Measurements from ENCODE around the gene TALDO1.

Gene TALDO1

DNA sequence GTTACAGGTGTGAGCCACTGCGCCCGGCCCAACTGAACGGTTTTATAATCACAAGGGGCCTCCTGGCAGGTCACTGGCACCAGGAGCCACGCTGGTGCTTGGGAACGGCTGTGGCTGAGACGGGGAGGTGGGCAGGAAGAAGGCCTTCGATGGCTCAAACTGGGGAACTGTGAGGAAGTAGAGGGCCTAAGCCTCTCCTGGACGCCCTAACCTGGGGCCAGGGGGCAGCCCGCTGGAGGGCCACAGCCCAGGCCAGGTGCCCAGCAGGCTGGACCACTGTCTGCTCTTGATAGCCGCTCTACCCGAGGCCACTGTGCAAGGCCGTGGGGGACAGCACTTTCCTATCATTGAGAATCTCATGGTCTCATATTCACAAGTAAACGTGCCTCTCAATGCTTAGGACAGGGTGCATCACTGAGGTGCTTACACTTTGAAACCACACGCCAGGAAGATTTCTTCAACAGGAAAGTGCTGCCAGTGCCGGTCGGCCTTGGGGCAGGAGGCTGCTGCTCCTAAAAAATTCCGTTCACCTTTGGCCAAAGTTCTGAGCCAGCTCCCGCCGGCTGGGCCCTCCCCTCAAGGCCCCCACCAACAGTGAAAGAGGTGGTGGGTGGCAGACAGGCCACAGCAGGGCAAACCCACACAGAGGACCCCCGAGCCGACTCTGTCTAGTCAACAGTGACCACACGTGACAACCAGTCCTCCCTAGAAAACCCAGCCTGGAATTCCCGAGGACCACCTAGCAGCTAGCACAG lies 22.8 kb downstream of the TALDO1 start:
- no peak for DNase-seq (ENCODE audit: low read depth in 3 of 3)

DNA sequence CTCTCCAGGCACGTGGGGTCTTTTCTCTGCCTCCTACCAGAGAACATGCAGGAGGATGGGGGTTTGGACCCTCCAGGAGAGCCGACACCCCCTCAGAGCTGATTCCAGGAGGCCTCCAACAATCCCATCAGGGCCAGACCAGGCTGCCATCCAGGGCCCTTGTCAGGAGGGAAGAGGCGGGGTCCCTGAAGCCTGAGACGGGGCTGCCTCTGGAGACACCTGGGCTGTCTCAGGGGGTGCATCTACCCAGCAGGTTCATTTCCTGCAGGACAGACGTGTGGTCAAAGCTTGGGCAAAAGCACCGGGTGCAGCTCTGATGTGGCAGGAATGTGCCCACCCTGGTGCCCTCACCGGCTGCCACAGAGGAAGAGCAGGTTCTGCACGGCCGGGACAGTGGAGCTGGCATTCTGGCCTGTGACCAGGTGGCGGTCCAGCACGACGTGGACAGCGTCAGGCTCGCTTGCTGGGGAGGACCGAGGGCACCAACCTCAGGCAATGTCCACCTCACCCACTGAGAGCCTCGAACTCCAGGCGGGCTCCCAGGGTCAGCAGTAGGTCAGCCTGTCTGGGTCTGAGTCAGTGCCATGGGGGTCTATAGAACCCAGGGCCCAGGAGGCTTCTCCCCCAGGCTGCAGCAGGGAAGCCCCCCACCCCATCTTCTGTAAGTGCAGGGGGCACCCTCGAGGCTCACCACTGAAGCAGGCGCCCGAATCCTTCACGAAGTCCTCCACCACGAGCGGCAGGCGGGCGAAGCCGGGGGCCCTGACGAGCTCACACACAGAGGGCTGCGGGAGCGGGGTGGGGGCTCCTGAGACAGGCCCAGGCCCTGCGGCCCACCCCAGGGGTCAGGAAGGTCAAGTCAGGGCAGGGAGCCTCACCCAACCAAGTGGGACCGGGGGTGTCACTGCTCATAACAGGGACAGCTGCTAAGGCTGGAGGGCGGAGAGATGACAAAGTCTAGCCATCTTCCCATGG lies 23.7 kb downstream of the TALDO1 start:
- DNase-seq (ENCODE audit: low read depth in 3 of 3), result no peak

GRCh38 chr11:771617-772204 lies 24.4 kb downstream of the TALDO1 start:
- no peak for DNase-seq (ENCODE audit: low read depth in 3 of 3)

DNA sequence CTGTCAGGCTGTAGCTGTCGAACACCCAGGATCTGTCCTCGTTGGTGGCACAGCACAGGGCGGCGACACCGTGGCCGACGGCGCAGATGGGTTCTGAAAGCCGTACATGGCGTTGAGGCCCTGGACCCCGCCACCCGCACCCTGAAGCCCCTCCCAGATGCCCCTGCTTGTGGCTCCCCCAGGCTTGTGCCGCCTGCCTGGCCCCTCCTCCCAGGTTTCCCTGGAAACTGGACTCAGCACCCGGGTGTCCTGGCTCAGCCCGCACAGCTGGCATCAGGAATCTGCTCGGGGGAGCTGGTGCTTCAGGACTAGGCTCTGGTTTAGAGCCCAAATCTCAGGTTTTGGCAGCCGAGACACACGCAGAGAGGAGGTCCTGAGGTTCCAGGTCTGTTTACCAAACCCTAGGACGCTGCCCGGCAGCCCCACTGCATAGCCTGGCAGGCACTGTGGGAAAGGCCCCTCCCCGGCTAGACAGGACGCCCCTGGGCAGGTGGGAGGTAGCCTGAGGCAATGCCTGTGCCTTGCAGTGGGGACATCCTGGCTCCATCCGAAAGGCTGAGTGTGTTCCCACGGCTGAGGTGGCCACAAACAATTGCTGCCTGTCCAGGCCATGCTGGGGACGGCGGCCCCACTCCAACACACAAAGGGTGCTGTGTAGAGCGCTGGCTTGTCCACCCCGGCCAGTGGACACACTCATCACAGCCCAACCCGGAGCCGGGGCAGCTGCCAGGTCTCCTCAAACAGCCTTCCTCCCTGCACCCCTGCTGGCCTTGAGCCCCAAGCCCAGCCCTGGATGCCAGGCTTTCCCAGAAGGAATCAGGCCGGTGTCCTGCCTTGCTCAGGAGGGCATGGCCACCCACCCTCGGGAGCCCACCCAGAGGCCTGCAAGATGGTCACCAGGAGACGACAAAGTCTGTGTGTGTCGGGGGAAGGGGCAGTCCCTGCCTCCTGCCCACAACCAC lies 25.4 kb downstream of the TALDO1 start:
- no peak for DNase-seq (ENCODE audit: low read depth in 3 of 3)

GRCh38 chr11:773425-773824 lies 26.2 kb downstream of the TALDO1 start:
- no peak for DNase-seq (ENCODE audit: low read depth in 3 of 3)

DNA sequence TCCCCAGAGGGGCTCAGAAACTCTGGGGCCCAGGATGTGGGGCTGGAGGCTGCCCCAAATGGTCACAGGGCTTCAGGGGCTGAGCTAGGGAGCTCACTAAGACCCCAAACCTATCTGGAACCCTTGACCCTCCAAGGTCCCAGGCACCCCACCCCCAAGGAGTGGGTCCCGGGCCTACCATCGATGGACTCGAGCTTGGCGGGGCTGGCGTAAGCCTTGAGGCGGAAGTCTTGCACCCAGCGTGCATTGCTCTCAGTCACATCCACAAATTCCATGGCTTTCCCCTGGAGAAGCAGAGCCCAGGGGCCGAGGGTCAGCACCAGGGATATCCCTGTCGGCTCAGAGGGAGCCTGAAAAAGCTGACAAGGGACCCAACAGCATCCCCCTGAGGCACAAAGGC lies 26.6 kb downstream of the TALDO1 start:
- no peak for DNase-seq (ENCODE audit: low read depth in 3 of 3)

DNA sequence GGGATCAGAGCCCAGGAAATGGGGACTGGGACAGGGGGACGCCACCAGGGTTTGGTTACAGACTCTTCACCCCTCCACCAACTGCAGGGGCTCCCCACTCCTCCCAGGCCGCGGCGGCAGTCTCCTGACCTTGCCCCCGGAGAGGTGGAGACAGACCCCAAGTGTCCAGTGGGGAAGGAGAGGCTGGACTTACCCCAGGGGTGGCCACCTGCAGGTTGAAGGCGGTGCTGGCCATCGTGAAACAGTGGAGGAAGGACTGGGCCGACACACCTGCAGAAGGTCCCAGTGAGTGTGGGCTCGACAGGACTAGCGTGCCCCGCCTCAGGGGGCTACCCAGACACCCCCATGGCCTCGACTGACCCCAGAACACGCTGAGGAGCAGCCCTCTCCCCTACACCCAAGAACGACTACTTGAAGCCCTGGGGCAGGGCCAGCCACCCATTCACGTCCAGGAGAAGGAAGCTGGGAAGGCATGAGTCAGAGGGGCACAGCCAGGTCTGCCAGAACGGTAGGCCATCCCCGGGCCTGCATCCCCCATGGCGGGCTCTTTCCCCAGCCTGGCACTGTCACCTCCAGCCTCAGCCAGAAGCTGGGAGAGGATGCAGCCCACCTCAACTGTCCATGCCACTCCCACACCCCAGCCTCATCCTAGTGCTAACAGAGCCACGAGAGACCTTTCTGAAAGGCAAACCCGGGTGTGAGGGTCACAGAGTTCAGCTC lies 27.8 kb downstream of the TALDO1 start:
- DNase-seq (ENCODE audit: low read depth in 3 of 3), result no peak

DNA sequence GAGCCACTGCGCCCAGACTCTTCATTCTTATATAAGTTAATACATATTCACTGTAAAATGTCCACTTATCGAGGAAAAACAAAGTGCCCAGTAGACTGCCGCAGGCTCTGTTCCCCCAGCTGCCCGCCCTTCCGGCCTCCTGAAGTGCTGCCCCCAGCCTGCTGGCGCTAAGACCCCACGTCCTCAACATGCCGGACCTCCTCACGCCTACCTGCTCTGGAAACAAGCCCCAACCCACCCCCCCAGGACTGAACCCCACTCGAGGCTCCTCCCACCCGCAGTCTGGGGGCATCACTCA lies 28.9 kb downstream of the TALDO1 start:
- no peak for DNase-seq (ENCODE audit: low read depth in 3 of 3)

DNA sequence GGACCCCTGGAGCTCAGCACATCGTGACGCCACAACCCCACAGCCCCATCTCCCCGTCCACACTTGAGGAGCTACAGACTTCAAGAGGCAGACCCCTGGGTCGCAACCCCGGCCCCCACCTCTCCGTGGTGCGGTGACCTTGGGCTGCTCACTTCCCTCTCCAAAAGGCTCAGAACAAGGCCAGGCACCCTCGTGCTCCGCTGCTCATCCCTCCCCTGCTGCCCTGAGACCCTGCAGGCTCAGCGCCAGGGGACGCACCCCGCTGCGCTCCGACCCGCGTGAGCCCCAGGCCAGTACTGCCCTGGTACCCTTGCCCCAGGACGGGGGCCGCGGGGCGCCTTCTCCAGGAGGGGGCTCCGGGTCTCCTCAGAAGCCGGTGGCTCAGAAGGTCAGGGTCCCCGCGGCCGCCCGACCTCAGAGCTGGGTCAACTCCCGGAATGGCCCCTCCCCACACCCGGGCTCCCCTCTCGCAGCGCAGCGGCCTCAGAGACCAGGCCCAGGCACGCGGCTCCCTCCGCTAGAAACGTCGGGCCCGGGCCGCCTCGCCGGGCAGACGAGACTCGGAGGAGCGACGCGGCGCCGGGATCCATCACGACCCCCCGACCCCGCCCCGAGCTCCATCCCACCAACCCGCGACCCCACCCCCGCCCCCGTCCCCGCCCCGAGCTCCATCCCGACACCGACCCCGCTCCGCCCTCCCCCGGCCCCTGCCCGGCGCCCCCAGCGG lies 29.5 kb downstream of the TALDO1 start:
- no peak for DNase-seq (ENCODE audit: low read depth in 3 of 3)

DNA sequence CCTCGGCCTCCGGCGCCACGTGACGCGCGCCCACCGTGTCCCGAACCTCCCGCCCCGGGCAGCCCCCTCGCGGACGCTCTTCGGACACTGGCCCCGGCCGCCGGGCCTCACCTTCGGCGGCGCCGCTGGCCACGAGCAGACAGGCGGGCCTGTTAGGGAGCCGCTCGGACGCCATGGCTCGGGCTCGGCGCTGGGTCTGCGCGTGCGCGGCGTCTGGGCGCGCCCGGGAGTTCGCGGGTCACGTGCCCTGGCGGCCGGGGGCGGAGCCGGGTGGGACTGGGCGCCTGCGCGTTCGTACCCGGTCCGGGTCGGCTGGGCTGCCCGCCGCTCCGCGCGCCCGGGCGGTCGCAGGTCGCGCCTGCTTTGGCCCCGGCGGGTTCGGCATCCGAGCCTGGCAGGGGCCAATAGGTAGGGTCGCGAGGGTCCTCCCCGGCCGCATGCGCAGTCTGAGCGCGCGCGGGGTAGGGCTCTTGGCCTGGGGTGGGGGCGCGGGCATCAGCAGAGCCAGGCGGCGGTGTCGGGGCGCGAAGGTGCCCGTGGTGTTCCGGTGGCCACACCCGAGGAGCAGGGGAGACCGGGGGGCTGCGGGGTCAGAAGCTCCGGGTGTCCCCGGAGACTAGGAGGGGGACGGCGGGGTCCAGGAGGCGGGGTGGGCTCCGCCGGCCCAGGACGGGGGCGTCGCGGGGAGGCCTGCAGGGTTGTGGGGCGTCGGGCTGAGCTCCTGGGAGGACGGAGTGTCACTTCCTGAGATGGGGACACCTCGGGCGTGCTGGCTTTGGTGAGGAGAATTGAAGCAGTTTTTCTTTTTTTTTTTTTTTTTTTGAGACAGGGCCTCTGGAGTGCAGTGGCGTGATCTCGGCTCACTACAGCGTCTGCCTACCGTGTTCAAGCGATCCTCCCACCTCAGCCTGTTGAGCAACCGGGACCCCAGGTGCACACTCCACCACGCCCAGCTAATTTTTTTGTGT lies 30.3 kb downstream of the TALDO1 start, which contains the start of gene GATD1:
GATD1 (minus strand) TSS at position 200 of the 968 bp plus-strand sequence; CDS start at position 175, 25 bp downstream.
- DNase-seq (ENCODE audit: low read depth in 3 of 3), result peak; percentile 87 to 95 (median 92)

- no peak for DNase-seq (ENCODE audit: low read depth in 3 of 3)
Observed at GRCh38 chr11:778976-779954, 32.0 kb downstream of the TALDO1 start.

DNA sequence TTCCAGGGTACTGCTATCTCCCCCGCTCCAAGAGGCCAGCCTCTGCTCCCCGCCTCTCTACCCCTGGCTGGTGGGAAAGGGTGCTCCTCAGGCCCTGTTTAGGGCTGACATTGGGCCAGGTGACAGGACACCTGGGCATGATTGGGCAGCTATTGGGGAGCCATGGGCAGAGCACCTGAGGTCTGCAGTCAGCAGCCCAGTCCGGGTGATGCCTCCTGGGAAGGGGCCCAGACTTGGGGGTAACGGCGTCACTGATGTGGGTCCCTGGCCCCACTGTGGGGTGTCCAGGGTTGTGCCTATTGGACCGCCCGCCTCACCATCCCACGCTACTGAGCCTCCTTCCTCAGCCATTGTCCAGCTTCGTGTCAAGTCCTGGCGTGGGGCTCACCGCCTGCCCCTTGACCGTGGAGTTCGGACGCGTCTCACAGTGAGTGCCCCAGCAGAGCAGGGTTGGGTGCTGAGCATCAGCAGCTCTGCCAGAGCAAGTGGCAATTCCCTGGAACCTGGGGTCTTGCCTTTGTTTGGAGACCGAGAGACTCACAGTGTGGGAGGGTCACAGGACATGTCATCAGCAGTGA lies 32.8 kb downstream of the TALDO1 start:
- no peak for DNase-seq (ENCODE audit: low read depth in 3 of 3)

GRCh38 chr11:782264-783174 lies 35.3 kb downstream of the TALDO1 start:
- DNase-seq (ENCODE audit: low read depth in 3 of 3), result no peak

GRCh38 chr11:783581-784015 lies 36.3 kb downstream of the TALDO1 start:
- no peak for DNase-seq (ENCODE audit: low read depth in 3 of 3)

GRCh38 chr11:786235-787083 lies 39.2 kb downstream of the TALDO1 start:
- DNase-seq (ENCODE audit: low read depth in 3 of 3), result no peak
